Endodermal cell (in vitro differentiated cells): ENCODE measurements around the gene DOCK4. TPM values are rescaled to one million over a fixed set of nuclear protein-coding genes. Genes with fewer than 3 reads are reported as not detected.

ENCODE experiments used
- DNase-seq: peaks from one replicate; pipeline ENCODE4 v3.0.0-alpha.2; 2017
- H3K27ac ChIP-seq: 2 replicates; pipeline ENCODE4 v1.5.1; 2013; ENCODE audit warnings: mild to moderate bottlenecking, low read depth, low read length, moderate library complexity
- H3K27me3 ChIP-seq: 2 replicates; pipeline ENCODE4 v1.6.1; 2013; ENCODE audit warnings: mild to moderate bottlenecking, low read length, moderate library complexity; ENCODE audit not compliant: insufficient read depth, control insufficient read depth, poor library complexity, severe bottlenecking
- H3K36me3 ChIP-seq: 2 replicates; pipeline ENCODE4 v1.7.0; 2013; ENCODE audit warnings: mild to moderate bottlenecking, low read length, moderate library complexity; ENCODE audit not compliant: control insufficient read depth, insufficient read depth
- H3K4me1 ChIP-seq: one replicate; pipeline ENCODE4 v1.7.0; 2013; ENCODE audit warnings: low read length; ENCODE audit not compliant: control insufficient read depth, insufficient read depth
- H3K4me3 ChIP-seq: 2 replicates; pipeline ENCODE4 v1.5.1; 2013; ENCODE audit warnings: mild to moderate bottlenecking, low read length, moderate library complexity
- H3K9ac ChIP-seq: 2 replicates; pipeline ENCODE4 v1.6.1; 2013; ENCODE audit warnings: mild to moderate bottlenecking, low read length, moderate library complexity; ENCODE audit not compliant: poor library complexity, severe bottlenecking; ENCODE audit errors: extremely low read depth
- H3K9me3 ChIP-seq: 2 replicates; pipeline ENCODE4 v1.6.1; 2013; ENCODE audit warnings: mild to moderate bottlenecking, low read length, moderate library complexity; ENCODE audit not compliant: control insufficient read depth
- H3K27ac Mint-ChIP-seq: 2 replicates; pipeline ENCODE4 v1.8.0; 2020; ENCODE audit warnings: mixed read lengths
- H3K27me3 Mint-ChIP-seq: 2 replicates; pipeline ENCODE4 v1.8.0; 2021; ENCODE audit warnings: mild to moderate bottlenecking, mixed read lengths; ENCODE audit not compliant: insufficient read depth
- H3K36me3 Mint-ChIP-seq: 2 replicates; pipeline ENCODE4 v1.8.0; 2020; ENCODE audit warnings: low read depth, mixed read lengths
- H3K4me1 Mint-ChIP-seq: 2 replicates; pipeline ENCODE4 v1.8.0; 2020; ENCODE audit warnings: mixed read lengths
- H3K4me3 Mint-ChIP-seq: 2 replicates; pipeline ENCODE4 v1.8.0; 2020; ENCODE audit warnings: mild to moderate bottlenecking, moderate library complexity, mixed read lengths
- H3K9me3 Mint-ChIP-seq: 2 replicates; pipeline ENCODE4 v1.8.0; 2020; ENCODE audit warnings: mild to moderate bottlenecking, mixed read lengths
- WGBS, 2 experiments: methylation state at CpG; one replicate each; pipeline versions ENCODE4 v1.1.5 to v1.1.7; 2013; ENCODE audit warnings: missing lambda C conversion rate in 2 of 2, mixed read lengths in 1 of 2; ENCODE audit not compliant: insufficient coverage in 1 of 2, insufficient read length in 1 of 2; 5-methylcytosine and 5-hydroxymethylcytosine counted together
- total RNA-seq, 2 donors: library from RNA; stranded (reverse); fragmentation: NEBNext Ultra II Directional in 1 of 2; extraction: Animal tissue kit (Norgen Biotek cat#: 25700) in 1 of 2; gene quantifications; 2 replicates in 1 of 2; 3 replicates in 1 of 2; pipeline ENCODE4 v1.2.1, GENCODE V29; 2021
- TF ChIP-seq, protein P1 (sequence below): fragments of 200-600 bp; sonication (generic); conservative IDR thresholded peaks from 2 replicates; pipeline ENCODE4 v1.5.0; 2021; ENCODE audit warnings: antibody characterized with exemption, mild to moderate bottlenecking

The DOCK4 gene
- total RNA-seq, 2 donors from 2014 or later: 11.2 to 15.3 TPM

DNA sequence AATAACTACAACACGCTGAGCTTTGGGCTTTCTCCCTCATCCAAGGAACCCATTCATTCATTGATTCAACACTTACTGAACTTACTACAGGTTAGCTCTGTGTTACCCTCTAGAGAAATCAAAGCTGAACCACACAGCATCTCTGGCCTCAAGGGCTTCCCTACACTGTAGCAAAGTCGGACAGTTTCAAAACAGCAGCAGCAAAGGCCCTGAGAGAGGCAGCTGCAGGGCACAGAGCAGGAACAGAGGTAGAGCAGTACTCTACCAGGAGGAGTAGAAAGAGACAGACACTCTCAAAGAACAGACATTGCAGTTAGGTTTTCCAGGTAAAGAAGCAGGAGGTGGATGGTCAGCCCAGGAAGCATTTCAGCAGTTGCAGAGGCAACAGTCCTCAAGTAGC, 16.1 kb downstream of the DOCK4 start:
- DNase-seq: no peak
- H3K4me3 Mint-ChIP-seq: no peak overlapping the region
- no peaks in the 10 kb centered on the region for H3K4me1 ChIP-seq
- no peaks in the 10 kb centered on the region for H3K36me3 Mint-ChIP-seq
- no peaks in the 10 kb centered on the region for H3K9me3 ChIP-seq
- WGBS, 2 experiments: 86 to 90% methylated on average over 2 of the region's 2 CpGs
- H3K36me3 ChIP-seq: no peaks in the 10 kb centered on the region
- no peak overlapping the region for H3K27ac ChIP-seq
- no peak overlapping the region for H3K9ac ChIP-seq
- H3K27ac Mint-ChIP-seq: no peak overlapping the region
- TF ChIP-seq, protein P1, sequence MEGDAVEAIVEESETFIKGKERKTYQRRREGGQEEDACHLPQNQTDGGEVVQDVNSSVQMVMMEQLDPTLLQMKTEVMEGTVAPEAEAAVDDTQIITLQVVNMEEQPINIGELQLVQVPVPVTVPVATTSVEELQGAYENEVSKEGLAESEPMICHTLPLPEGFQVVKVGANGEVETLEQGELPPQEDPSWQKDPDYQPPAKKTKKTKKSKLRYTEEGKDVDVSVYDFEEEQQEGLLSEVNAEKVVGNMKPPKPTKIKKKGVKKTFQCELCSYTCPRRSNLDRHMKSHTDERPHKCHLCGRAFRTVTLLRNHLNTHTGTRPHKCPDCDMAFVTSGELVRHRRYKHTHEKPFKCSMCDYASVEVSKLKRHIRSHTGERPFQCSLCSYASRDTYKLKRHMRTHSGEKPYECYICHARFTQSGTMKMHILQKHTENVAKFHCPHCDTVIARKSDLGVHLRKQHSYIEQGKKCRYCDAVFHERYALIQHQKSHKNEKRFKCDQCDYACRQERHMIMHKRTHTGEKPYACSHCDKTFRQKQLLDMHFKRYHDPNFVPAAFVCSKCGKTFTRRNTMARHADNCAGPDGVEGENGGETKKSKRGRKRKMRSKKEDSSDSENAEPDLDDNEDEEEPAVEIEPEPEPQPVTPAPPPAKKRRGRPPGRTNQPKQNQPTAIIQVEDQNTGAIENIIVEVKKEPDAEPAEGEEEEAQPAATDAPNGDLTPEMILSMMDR: no peak
- no peaks in the 10 kb centered on the region for H3K4me1 Mint-ChIP-seq
- H3K4me3 ChIP-seq: no peak overlapping the region
- no peaks in the 10 kb centered on the region for H3K9me3 Mint-ChIP-seq
- H3K27me3 ChIP-seq: no peaks in the 10 kb centered on the region
- no peaks in the 10 kb centered on the region for H3K27me3 Mint-ChIP-seq

GRCh38 chr7:112189691-112190090, 16.5 kb downstream of the DOCK4 start:
- 96% methylated on average over 5 of the region's 5 CpGs; no CpG with 5 or more reads in 1 of the 2 experiments for WGBS, 2 experiments

DNA sequence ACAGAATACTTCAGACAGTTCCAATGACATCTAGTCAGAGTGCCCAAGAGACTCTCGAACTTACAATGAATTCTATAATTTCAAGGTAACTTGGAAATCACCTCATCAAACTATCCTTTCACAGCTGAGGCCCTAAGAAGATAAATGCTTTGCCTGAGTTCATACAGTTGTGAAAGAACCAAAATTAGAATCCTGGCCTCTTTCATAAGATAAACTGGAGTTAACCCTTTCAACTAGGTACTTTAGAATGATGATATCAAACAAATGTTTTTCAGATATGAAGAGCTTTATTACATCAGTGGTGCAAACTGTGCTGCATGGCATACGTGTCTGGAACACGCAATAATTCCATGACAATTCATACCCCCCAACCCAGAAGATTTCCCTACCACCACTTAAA, 17.9 kb downstream of the DOCK4 start:
- H3K27me3 ChIP-seq: no peaks in the 10 kb centered on the region

More at GRCh38 chr7:112189691-112190090, 16.5 kb downstream of the DOCK4 start:
- Mint-ChIP-seq H3K27ac (no peak overlapping the region), H3K4me1 (no peaks in the 10 kb centered on the region), H3K9me3 (no peaks in the 10 kb centered on the region), H3K27me3 (no peaks in the 10 kb centered on the region), H3K4me3 (no peak overlapping the region), H3K36me3 (no peaks in the 10 kb centered on the region)
- Histone ChIP-seq H3K36me3 (no peaks in the 10 kb centered on the region), H3K4me3 (no peak overlapping the region), H3K27me3 (no peaks in the 10 kb centered on the region), H3K9ac (no peak overlapping the region), H3K27ac (no peak overlapping the region), H3K4me1 (no peaks in the 10 kb centered on the region), H3K9me3 (no peaks in the 10 kb centered on the region)
- TF ChIP-seq, protein P1: no peak
- no peak for DNase-seq

More for the DNA sequence above, 17.9 kb downstream of the DOCK4 start:
- no peak for DNase-seq
- Mint-ChIP-seq H3K36me3 (no peaks in the 10 kb centered on the region), H3K27me3 (no peaks in the 10 kb centered on the region), H3K4me1 (peaks cover 2% of the 10 kb centered on the region), H3K4me3 (no peak overlapping the region), H3K9me3 (no peaks in the 10 kb centered on the region), H3K27ac (no peak overlapping the region)
- 97 to 100% methylated on average over 1 to 3 of the region's 3 CpGs for WGBS, 2 experiments
- Histone ChIP-seq H3K9me3 (no peaks in the 10 kb centered on the region), H3K4me3 (no peak overlapping the region), H3K9ac (no peak overlapping the region), H3K4me1 (no peaks in the 10 kb centered on the region), H3K36me3 (no peaks in the 10 kb centered on the region), H3K27ac (no peak overlapping the region)
- TF ChIP-seq, protein P1: no peak
